ENCODE results near the gene KLF18. TPM values are rescaled to one million over a fixed set of nuclear protein-coding genes. Genes with fewer than 3 reads are reported as not detected.
"Not testable (repeated sequence)": the region's sequence is repeated elsewhere in the genome, so short reads cannot be mapped to it uniquely, and the experiment has no call there.

Gene KLF18
- polyA plus RNA-seq, 2 of the 4 experiments (the other 2 are of a cell fraction), result not detected

GRCh38 chr1:44146536-44147361 is 5.3 kb upstream of the KLF18 start:
- POLR2A ChIA-PET, result no interaction called here
- H3K4me3 ChIP-seq, result no peak overlapping the region
- H3K9me3 ChIP-seq, result peaks cover 21% of the 10 kb centered on the region; the same call in 2 of the 3 replicates
- CTCF ChIA-PET, result no interaction called here
- no peak for FAIRE-seq
- ATAC-seq, result no peak
- H3K4me2 ChIP-seq, result no peak overlapping the region
- TF ChIP-seq EHF (CRISPR knock-in tag; IDR thresholded peaks at IDR 0.05) (no peak), KDM5A (IDR thresholded peaks at IDR 0.05) (no peak), JUNB (IDR thresholded peaks at IDR 0.05) (no peak), POLR2AphosphoS2 (conservative IDR thresholded peaks at IDR 0.05; ENCODE audit: low read length) (no peak), CHD2 (IDR thresholded peaks at IDR 0.05; ENCODE audit: low read length, partially characterized antibody) (no peak), SMC3 (IDR thresholded peaks at IDR 0.05) (no peak), FOXS1 (CRISPR knock-in tag; IDR thresholded peaks at IDR 0.05) (no peak), RFX5 (IDR thresholded peaks at IDR 0.05) (no peak), RARB (CRISPR knock-in tag; IDR thresholded peaks at IDR 0.05) (no peak), GATA3 (IDR thresholded peaks at IDR 0.05; ENCODE audit: borderline replicate concordance) (no peak), MAX (IDR thresholded peaks at IDR 0.05) (no peak), JUN (IDR thresholded peaks at IDR 0.05) (no peak), ZFP36 (IDR thresholded peaks at IDR 0.05; ENCODE audit: borderline replicate concordance, partially characterized antibody) (no peak)
- DNase-seq (ENCODE audit: low read depth in 1 of 2, low spot score in 1 of 2), result no peak
- WGBS (ENCODE audit: missing lambda C conversion rate), result 74% methylated on average over 27 of the region's 28 CpGs
- H3K4me1 ChIP-seq, result no peaks in the 10 kb centered on the region
- H3K27ac ChIP-seq, result no peak overlapping the region

GRCh38 chr1:44144962-44145756 is 3.7 kb upstream of the KLF18 start:
- H3K4me2 ChIP-seq, result no peak overlapping the region
- TF ChIP-seq MAFK (IDR thresholded peaks at IDR 0.05; ENCODE audit: partially characterized antibody) (no peak), ATOH8 (CRISPR knock-in tag; IDR thresholded peaks at IDR 0.05; ENCODE audit: low read depth) (no peak), TP53 (CRISPR knock-in tag; IDR thresholded peaks at IDR 0.05) (no peak), ZNF302 (CRISPR knock-in tag; IDR thresholded peaks at IDR 0.05) (no peak), ZC3H11A (IDR thresholded peaks at IDR 0.05) (no peak), HEYL (CRISPR knock-in tag; IDR thresholded peaks at IDR 0.05) (no peak), RNF2 (IDR thresholded peaks at IDR 0.05; ENCODE audit: borderline replicate concordance, low read depth) (no peak), CHD4 (IDR thresholded peaks at IDR 0.05; ENCODE audit: borderline replicate concordance) (no peak)
- WGBS (ENCODE audit: missing lambda C conversion rate), result 82% methylated on average over 2 of the region's 2 CpGs
- H3K9me3 ChIP-seq, result peaks cover 21% of the 10 kb centered on the region; the same call in 2 of the 3 replicates
- H3K4me3 ChIP-seq, result no peak overlapping the region
- no peaks in the 10 kb centered on the region for H3K4me1 ChIP-seq
- CTCF ChIA-PET, result no interaction called here
- POLR2A ChIA-PET, result no interaction called here
- H3K27ac ChIP-seq, result no peak overlapping the region
- no peak for ATAC-seq
- FAIRE-seq, result no peak
- DNase-seq (ENCODE audit: low read depth in 1 of 2, low spot score in 1 of 2), result peak in 1 of 2 experiments; percentile 6

GRCh38 chr1:44139565-44139964 is 1.9 kb downstream of the KLF18 start:
- not testable (repeated sequence) for FAIRE-seq

More at GRCh38 chr1:44139565-44139964, 1.9 kb downstream of the KLF18 start:
- H3K9me3 ChIP-seq; H3K27ac ChIP-seq; H3K4me2 ChIP-seq; POLR2A ChIA-PET; H3K4me1 ChIP-seq; H3K4me3 ChIP-seq; DNase-seq (ENCODE audit: low read depth in 1 of 2, low spot score in 1 of 2); ATAC-seq; CTCF ChIA-PET: not testable (repeated sequence)
- WGBS (ENCODE audit: missing lambda C conversion rate), result 0% methylated on average over 1 of the region's 8 CpGs

All from A549 (cell line).